GM12878 (cell line): ENCODE data around the gene TNRC6C. TPM values are rescaled to one million over a fixed set of nuclear protein-coding genes. Genes with fewer than 3 reads are reported as not detected.
"Not testable (repeated sequence)": the region's sequence is repeated elsewhere in the genome, so short reads cannot be mapped to it uniquely, and the experiment has no call there.

Source experiments
- ATAC-seq: fragments of 200-7000 bp; cut with Tn5 transposase; 3 replicates; pipeline ENCODE4 v1.9.1; 2020; ENCODE audit warnings: mild to moderate bottlenecking, moderate library complexity
- BruUV-seq: library from RNA; stranded (reverse); fragments of 400-500 nt; replicated peaks from 2 replicates; lab custom pipeline; 2021; lab: Mats Ljungman, UMichigan
- CTCF ChIA-PET: fragments of 300-600 bp; sonication (Branson Sonifier 250); formaldehyde crosslinking; extraction: SDS; loops from one replicate; lab custom pipeline; 2021; ENCODE audit warnings: inconsistent platforms; lab: Yijun Ruan, JAX
- POLR2A ChIA-PET: fragments of 350-600 bp; formaldehyde crosslinking; extraction: SDS; loops from one replicate; lab custom pipeline; 2021; ENCODE audit warnings: inconsistent platforms; lab: Charles Lee
- RAD21 ChIA-PET: fragments of 300-600 bp; sonication (Branson Sonifier 250); formaldehyde crosslinking; loops from one replicate; lab custom pipeline; 2023; ENCODE audit warnings: antibody characterized with exemption; ENCODE audit not compliant: unreplicated experiment; lab: Charles Lee
- SMC1A ChIA-PET: fragments of 300-600 bp; sonication (Branson Sonifier 250); formaldehyde crosslinking; loops from one replicate; lab custom pipeline; 2023; ENCODE audit not compliant: unreplicated experiment, uncharacterized antibody; lab: Charles Lee
- DNase-seq: peaks from one replicate; pipeline ENCODE4 v3.0.0-alpha.2; 2011; ENCODE audit warnings: low read depth, low spot score
- FAIRE-seq: peaks from 3 replicates; lab custom pipeline; 2011; peaks lifted over from hg19 to GRCh38; lab: Jason Lieb, UNC
- H2AFZ ChIP-seq: 2 replicates; pipeline ENCODE4 v1.6.0; 2011; ENCODE audit warnings: low read depth, low read length, control low read depth; ENCODE audit not compliant: control insufficient read depth
- H3K27ac ChIP-seq: 2 replicates; pipeline ENCODE4 v1.5.1; 2011; ENCODE audit warnings: control low read depth; ENCODE audit not compliant: control insufficient read depth, insufficient read depth
- H3K27me3 ChIP-seq, 2 experiments: replicated peaks in 1 of 2; 2 replicates each; pipeline versions ENCODE4 v1.6.0 to v1.6.1; 2011; ENCODE audit warnings: low read length in 1 of 2; ENCODE audit not compliant: control insufficient read depth in 2 of 2, insufficient read depth in 2 of 2
- H3K36me3 ChIP-seq, 2 experiments: 2 replicates each; pipeline ENCODE4 v1.5.1; 2011; ENCODE audit warnings: low read length in 1 of 2; ENCODE audit not compliant: control insufficient read depth in 2 of 2, insufficient read depth in 2 of 2
- H3K4me1 ChIP-seq: 2 replicates; pipeline ENCODE4 v1.6.1; 2011; ENCODE audit warnings: mild to moderate bottlenecking, low read length, moderate library complexity, mixed read lengths; ENCODE audit not compliant: control insufficient read depth, insufficient read depth
- H3K4me2 ChIP-seq: 2 replicates; pipeline ENCODE4 v1.6.0; 2011; ENCODE audit warnings: control low read depth; ENCODE audit not compliant: control insufficient read depth, insufficient read depth
- H3K4me3 ChIP-seq: fragments of 200-600 bp; sonication (generic); 2 replicates; pipeline ENCODE4 v1.5.1; 2016
- H3K79me2 ChIP-seq: 2 replicates; pipeline ENCODE4 v1.6.0; 2011; ENCODE audit warnings: low read length; ENCODE audit not compliant: control insufficient read depth, insufficient read depth
- H3K9ac ChIP-seq: 2 replicates; pipeline ENCODE4 v1.8.0; 2011; ENCODE audit warnings: low read length, control low read depth, mixed read lengths; ENCODE audit not compliant: control insufficient read depth, insufficient read depth
- H3K9me3 ChIP-seq: replicated peaks from 3 replicates; pipeline ENCODE4 v1.5.1; 2011; ENCODE audit warnings: mild to moderate bottlenecking, low read length; ENCODE audit not compliant: control insufficient read depth, insufficient read depth
- H4K20me1 ChIP-seq: 2 replicates; pipeline ENCODE4 v1.6.0; 2011; ENCODE audit not compliant: control insufficient read depth, insufficient read depth
- BMI1 ChIP-seq: fragments of 450-650 bp; IDR thresholded peaks from 2 replicates; pipeline ENCODE4 v1.6.1; 2016; ENCODE audit warnings: mild to moderate bottlenecking, moderate library complexity, borderline replicate concordance
- CHD2 ChIP-seq: IDR thresholded peaks from 2 replicates; pipeline ENCODE4 v1.6.1; 2011; ENCODE audit warnings: low read depth, low read length, improper control_type of control experiment, borderline replicate concordance
- E4F1 ChIP-seq: fragments of 450-650 bp; IDR thresholded peaks from 2 replicates; pipeline ENCODE4 v1.6.1; 2018; ENCODE audit warnings: borderline replicate concordance, mild to moderate bottlenecking; ENCODE audit not compliant: partially characterized antibody
- EP300 ChIP-seq, 2 experiments: fragments of 150-350 bp in 1 of 2; IDR thresholded peaks; 2 replicates each; pipeline ENCODE4 v1.6.1; 2011 to 2012; ENCODE audit warnings: low read depth in 2 of 2, low read length in 2 of 2, borderline replicate concordance in 1 of 2, improper control_type of control experiment in 1 of 2, inconsistent platforms in 1 of 2; ENCODE audit not compliant: control insufficient read depth in 1 of 2
- IKZF2 ChIP-seq, 2 experiments: fragments of 450-650 bp; IDR thresholded peaks; 2 replicates each; pipeline ENCODE4 v1.6.1; 2017; ENCODE audit warnings: mild to moderate bottlenecking in 2 of 2, moderate library complexity in 2 of 2
- IRF4 ChIP-seq: IDR thresholded peaks from 2 replicates; pipeline ENCODE4 v1.6.1; 2011; ENCODE audit warnings: low read depth, low read length
- JUNB ChIP-seq: IDR thresholded peaks from 2 replicates; pipeline ENCODE4 v1.6.1; 2016; ENCODE audit warnings: antibody characterized with exemption, mild to moderate bottlenecking
- NFYB ChIP-seq: IDR thresholded peaks from 2 replicates; pipeline ENCODE4 v1.6.1; 2011; ENCODE audit warnings: low read depth, mild to moderate bottlenecking, low read length, improper control_type of control experiment, moderate library complexity; ENCODE audit not compliant: insufficient read depth
- RFX5 ChIP-seq: IDR thresholded peaks from 2 replicates; pipeline ENCODE4 v1.6.1; 2011; ENCODE audit warnings: low read depth, low read length, improper control_type of control experiment
- SMAD5 ChIP-seq: IDR thresholded peaks from 2 replicates; pipeline ENCODE4 v1.6.1; 2016; ENCODE audit warnings: antibody characterized with exemption, low read depth
- SUPT20H ChIP-seq: IDR thresholded peaks from 2 replicates; pipeline ENCODE4 v1.6.1; 2011; ENCODE audit warnings: low read depth, mild to moderate bottlenecking, low read length, moderate library complexity, borderline replicate concordance; ENCODE audit not compliant: control insufficient read depth
- ZBED1 ChIP-seq: IDR thresholded peaks from 2 replicates; pipeline ENCODE4 v1.6.1; 2016; ENCODE audit warnings: borderline replicate concordance
- WGBS: methylation state at CpG from one replicate; pipeline ENCODE4 v1.1.6; 2016; ENCODE audit warnings: low lambda C conversion rate; ENCODE audit not compliant: insufficient replicate concordance, insufficient coverage; ENCODE audit errors: missing lambda C conversion rate; 5-methylcytosine and 5-hydroxymethylcytosine counted together
- in situ Hi-C: fragments of 300-500 bp; cut with MboI; formaldehyde crosslinking; loops from 9 replicates; pipeline ENCODE4 v1.14.3; 2018; ENCODE audit warnings: mixed read lengths
- intact Hi-C: fragments of 100-400 bp; cut with micrococcal nuclease; formaldehyde crosslinking; loops from one replicate; pipeline ENCODE4 v1.14.2; 2022; ENCODE audit not compliant: unreplicated experiment
- polyA plus RNA-seq, 11 experiments: library from polyadenylated mRNA; depleted of rRNA in 4 of 11; unstranded in 6 of 11; stranded (reverse) in 5 of 11; fragments of >200 nt; fragmentation: Nextera tagmentation in 4 of 11; fragmentation: Illumina TruSeq in 1 of 11; extraction: Ambion mirVana in 4 of 11; extraction: Trizol in 1 of 11; gene quantifications; 1 replicate in 1 of 11; 2 replicates in 10 of 11; pipeline versions ENCODE4 v1.2.1 to v1.2.3, GENCODE V29; 2011 to 2016; ENCODE audit warnings: inconsistent platforms in 2 of 11, missing spikeins in 2 of 11, low read depth in 1 of 11
- total RNA-seq, 4 experiments: library from RNA; depleted of rRNA in 3 of 4; stranded (reverse); fragments of >200 nt in 3 of 4; fragmentation: Illumina TruSeq in 1 of 4; extraction: Trizol in 1 of 4; gene quantifications; 2 replicates each; pipeline versions ENCODE4 v1.2.1 to v1.2.3, GENCODE V29; 2013 to 2021
- TF ChIP-seq, protein P1 (sequence below): IDR thresholded peaks from 2 replicates; pipeline ENCODE4 v1.6.1; 2012; ENCODE audit warnings: low read depth, low read length, improper control_type of control experiment
- TF ChIP-seq, protein P2 (sequence below): IDR thresholded peaks from 2 replicates; pipeline ENCODE4 v1.6.1; 2012; ENCODE audit warnings: low read depth, low read length, improper control_type of control experiment

The TNRC6C gene
- total and polyA plus RNA-seq, 10 of the 15 experiments (the other 5 are each of a cell fraction or from before 2014, with no cell fraction given), result 0.40 to 6.1 (median 0.96) TPM

GRCh38 chr17:77972271-77972670 is 13.8 kb downstream of the TNRC6C start:
- ChIA-PET SMC1A (interaction anchor here (0.7 to 3.3 kb wide), 4 partner anchors 14 to 74 kb away, joined by 3 to 14 read pairs (median 3); no protein-coding TSS in a partner anchor), CTCF (interaction anchor here (0.6 to 1.8 kb wide), 4 partner anchors 9 to 1230 kb away, joined by 3 to 5 read pairs (median 3); no protein-coding TSS in a partner anchor)
- H3K4me3 ChIP-seq, ATAC-seq, H3K27me3 ChIP-seq, H3K79me2 ChIP-seq, POLR2A ChIA-PET, BruUV-seq, H3K9me3 ChIP-seq, intact Hi-C loops, H3K36me3 ChIP-seq, FAIRE-seq, H4K20me1 ChIP-seq, DNase-seq, in situ Hi-C loops, RAD21 ChIA-PET, H3K27ac ChIP-seq, H3K9ac ChIP-seq, H3K4me2 ChIP-seq, H3K4me1 ChIP-seq, H2AFZ ChIP-seq: not testable (repeated sequence)
- 33% methylated on average over 3 of the region's 3 CpGs for WGBS

DNA sequence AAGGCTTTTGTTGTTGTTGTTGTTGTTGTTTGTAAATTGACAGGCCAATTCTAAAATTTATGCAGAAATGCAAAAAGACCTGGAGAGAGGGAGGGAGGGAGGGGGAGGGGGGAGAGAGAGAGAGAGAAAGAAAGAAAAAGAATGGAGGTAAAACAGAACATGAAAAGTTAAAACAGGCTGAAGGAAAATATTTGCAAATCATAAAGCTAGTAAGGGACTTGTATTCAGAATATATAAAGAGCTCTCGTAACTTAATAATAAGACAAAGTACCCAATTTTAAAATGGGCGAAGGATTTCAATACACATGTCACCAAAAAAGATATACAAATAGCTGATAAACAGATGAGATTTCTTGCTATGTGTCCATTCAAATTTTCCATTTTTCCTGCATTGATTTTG is 15.4 kb downstream of the TNRC6C start:
- ATAC-seq (no peak), DNase-seq (no peak), FAIRE-seq (no peak)
- in situ Hi-C loops, result no loop called here
- Histone ChIP-seq H3K4me1 (no peaks in the 10 kb centered on the region), H3K9me3 (no peaks in the 10 kb centered on the region), H4K20me1 (no peaks in the 10 kb centered on the region), H3K79me2 (no peaks in the 10 kb centered on the region), H3K27ac (no peak overlapping the region), H2AFZ (no peak overlapping the region), H3K4me2 (no peak overlapping the region)
- POLR2A ChIA-PET, result no interaction called here
- 76% methylated on average over 2 of the region's 2 CpGs for WGBS
- SMC1A ChIA-PET, result interaction anchor here (1.4 kb wide), 1 partner anchor 11 kb away, joined by 4 read pairs; no protein-coding TSS in a partner anchor
- CTCF ChIA-PET, result interaction anchor here (0.6 to 1.2 kb wide), 2 partner anchors 421 to 429 kb away, joined by 3 to 4 read pairs; no protein-coding TSS in a partner anchor
- no TSS peak for BruUV-seq
- no peak for TF ChIP-seq RFX5
- TF ChIP-seq NFYB, result no peak
- TF ChIP-seq, protein P1, sequence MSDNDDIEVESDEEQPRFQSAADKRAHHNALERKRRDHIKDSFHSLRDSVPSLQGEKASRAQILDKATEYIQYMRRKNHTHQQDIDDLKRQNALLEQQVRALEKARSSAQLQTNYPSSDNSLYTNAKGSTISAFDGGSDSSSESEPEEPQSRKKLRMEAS, result no peak
- TF ChIP-seq CHD2, result no peak
- no peak for TF ChIP-seq E4F1
- TF ChIP-seq ZBED1, result no peak
- TF ChIP-seq EP300 (IDR thresholded peaks at IDR 0.05; ENCODE audit: borderline replicate concordance in 1 of 2, control insufficient read depth in 1 of 2, low read depth in 2 of 2, low read length in 2 of 2), result no peak
- TF ChIP-seq BMI1, result no peak
- TF ChIP-seq JUNB, result no peak
- no peak for TF ChIP-seq SUPT20H
- TF ChIP-seq, protein P2, sequence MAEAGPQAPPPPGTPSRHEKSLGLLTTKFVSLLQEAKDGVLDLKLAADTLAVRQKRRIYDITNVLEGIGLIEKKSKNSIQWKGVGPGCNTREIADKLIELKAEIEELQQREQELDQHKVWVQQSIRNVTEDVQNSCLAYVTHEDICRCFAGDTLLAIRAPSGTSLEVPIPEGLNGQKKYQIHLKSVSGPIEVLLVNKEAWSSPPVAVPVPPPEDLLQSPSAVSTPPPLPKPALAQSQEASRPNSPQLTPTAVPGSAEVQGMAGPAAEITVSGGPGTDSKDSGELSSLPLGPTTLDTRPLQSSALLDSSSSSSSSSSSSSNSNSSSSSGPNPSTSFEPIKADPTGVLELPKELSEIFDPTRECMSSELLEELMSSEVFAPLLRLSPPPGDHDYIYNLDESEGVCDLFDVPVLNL, result no peak
- TF ChIP-seq IKZF2 (IDR thresholded peaks at IDR 0.05), result no peak
- no peak for TF ChIP-seq IRF4
- no peak for TF ChIP-seq SMAD5
- TF ChIP-seq, all 136 proteins: peak for 0
- H3K4me3 ChIP-seq, result no peak overlapping the region
- intact Hi-C loops, result no loop called here
- no peaks in the 10 kb centered on the region for H3K36me3 ChIP-seq
- RAD21 ChIA-PET, result no interaction called here
- H3K27me3 ChIP-seq, result no peaks in the 10 kb centered on the region
- no peak overlapping the region for H3K9ac ChIP-seq
